ENCODE measurements around the gene LMAN1L. TPM values are rescaled to one million over a fixed set of nuclear protein-coding genes. Genes with fewer than 3 reads are reported as not detected.

LMAN1L gene
- total RNA-seq, 1 experiment from 2014 or later = not detected

- no peak for DNase-seq (ENCODE audit: low spot score)
Measured at GRCh38 chr15:74816624-74817369, 4.2 kb downstream of the LMAN1L start.

DNA sequence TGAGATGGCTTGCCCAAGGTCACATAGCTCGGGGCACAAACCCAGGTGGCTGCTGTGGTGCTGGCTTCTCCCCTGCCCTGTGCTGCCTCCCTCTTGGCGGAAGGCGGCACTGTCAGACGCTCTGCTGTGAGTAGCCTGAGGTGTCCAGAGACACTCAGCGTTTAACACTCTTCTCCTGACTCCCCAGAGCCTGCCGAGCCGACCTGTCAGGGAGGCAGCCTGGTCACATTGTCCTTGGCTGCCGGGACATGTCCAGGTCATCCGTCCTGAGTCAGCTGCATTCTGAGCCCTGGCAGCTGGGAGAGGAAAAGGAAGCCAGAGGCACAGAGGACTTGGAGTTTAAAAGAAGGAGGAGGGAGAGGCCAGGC, 4.7 kb downstream of the LMAN1L start:
- DNase-seq (ENCODE audit: low spot score) = peak; percentile 57

GRCh38 chr15:74820056-74820455, 7.4 kb downstream of the LMAN1L start:
- no peak for DNase-seq (ENCODE audit: low spot score)

- DNase-seq (ENCODE audit: low spot score) = no peak
Measured at GRCh38 chr15:74821091-74821789, 8.6 kb downstream of the LMAN1L start.

GRCh38 chr15:74821790-74822158, 9.1 kb downstream of the LMAN1L start:
- no peak for DNase-seq (ENCODE audit: low spot score)

DNA sequence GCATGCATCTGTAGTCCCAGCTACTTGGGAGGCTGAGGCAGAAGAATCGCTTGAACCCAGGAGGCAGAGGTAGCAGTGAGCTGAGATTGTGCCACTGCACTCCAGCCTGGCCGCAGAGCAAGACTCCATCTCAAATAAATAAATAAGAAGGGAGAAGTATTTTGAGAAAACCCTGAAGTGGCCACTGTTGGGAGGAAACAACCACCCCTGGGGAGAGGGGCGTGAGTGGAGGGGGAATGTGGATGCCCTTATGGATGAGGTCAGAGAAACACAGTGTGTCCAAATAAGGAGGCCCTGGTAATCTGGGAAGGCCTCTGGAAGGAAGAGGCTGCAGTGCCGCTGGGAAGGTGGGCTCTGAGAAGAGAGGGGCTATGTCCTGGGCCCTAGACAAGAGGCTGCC, 9.6 kb downstream of the LMAN1L start:
- DNase-seq (ENCODE audit: low spot score) = no peak

GRCh38 chr15:74823324-74823723, 10.7 kb downstream of the LMAN1L start:
- no peak for DNase-seq (ENCODE audit: low spot score)

DNA sequence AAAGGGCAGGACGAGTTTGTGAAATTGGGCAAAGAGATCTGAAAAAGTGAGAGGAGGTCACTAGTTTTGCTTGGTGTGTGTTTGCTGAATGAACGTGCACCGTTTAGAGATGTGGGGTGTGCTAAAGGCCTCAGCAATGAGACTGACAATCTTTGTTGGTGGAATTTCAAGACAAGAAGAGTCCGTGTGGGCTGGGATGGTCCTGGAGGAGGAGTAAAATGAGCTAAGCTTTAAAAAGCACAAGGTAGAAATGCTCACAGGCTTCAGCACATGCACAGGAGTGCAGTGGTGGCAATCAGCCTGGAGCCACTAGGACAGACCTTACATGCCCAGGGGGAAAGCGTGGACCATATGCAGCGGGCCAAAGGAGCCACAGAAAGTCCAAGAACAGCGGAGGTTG, 12.3 kb downstream of the LMAN1L start:
- no peak for DNase-seq (ENCODE audit: low spot score)

GRCh38 chr15:74825866-74826265, 13.2 kb downstream of the LMAN1L start:
- no peak for DNase-seq (ENCODE audit: low spot score)

DNA sequence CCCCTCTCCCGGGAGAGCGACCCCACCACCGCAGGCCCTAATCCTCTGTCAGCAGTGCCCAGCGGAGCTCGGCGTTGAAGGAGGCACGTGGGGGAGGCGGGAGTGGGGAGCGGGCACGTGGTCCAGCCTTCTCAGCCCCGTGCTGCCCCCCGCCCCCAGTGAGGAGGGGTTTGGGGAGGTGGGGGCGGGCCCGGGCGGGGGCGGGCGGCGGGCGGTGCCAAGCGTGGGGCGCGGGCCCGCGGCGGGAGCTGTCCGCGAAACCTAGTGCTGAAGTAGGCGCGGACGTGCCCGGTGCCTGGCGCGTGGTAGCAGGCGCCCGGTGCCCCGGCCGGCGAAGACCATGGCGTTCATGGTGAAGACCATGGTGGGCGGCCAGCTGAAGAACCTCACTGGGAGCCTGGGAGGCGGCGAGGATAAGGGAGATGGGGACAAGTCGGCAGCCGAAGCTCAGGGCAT, 13.8 kb downstream of the LMAN1L start, which contains the start of gene CPLX3:
TSS of gene CPLX3 (plus strand) at position 264 of the 456 bp plus-strand sequence. CDS start at position 341, 77 bp downstream.
- DNase-seq (ENCODE audit: low spot score) = no peak

DNA sequence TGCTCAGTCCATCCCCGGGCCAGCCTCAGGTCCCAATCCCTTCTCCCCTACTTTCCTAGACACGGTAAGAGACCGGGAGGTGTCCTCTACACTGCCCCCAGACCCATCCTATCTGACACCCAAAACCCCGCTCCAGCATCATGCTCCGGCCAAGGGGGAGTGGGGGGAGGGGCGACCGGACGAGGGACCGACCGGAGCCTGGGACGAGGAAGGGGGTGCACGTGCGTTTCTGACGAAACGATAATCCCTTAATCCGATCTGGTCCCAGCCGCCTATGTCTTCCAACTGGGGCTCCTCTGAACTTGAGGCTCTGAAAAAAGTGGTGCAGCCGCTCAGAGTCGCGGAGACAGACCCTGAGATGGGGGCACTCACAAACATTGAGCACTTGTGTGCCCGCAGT, 14.3 kb downstream of the LMAN1L start:
- DNase-seq (ENCODE audit: low spot score) = no peak

GRCh38 chr15:74827614-74828013, 15.0 kb downstream of the LMAN1L start:
- DNase-seq (ENCODE audit: low spot score) = peak; percentile 30

- no peak for DNase-seq (ENCODE audit: low spot score)
Measured at GRCh38 chr15:74828835-74829234, 16.2 kb downstream of the LMAN1L start.

GRCh38 chr15:74829486-74829885, 16.9 kb downstream of the LMAN1L start:
- DNase-seq (ENCODE audit: low spot score) = no peak

DNA sequence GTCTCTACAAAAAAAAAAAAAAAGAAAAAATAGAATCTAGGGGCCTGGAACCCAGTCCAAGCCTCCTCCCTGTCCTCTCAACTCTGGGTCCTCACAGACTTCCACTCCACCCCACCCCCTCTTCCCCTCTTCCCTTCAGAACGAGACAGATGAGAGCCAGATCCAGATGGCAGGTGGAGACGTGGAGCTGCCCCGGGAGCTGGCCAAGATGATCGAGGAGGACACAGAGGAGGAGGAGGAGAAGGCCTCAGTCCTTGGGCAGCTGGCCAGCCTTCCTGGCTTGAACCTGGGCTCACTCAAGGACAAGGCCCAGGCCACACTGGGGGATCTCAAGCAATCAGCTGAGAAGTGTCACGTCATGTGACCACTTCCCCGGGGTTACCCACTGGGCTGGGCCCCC, 17.4 kb downstream of the LMAN1L start:
- no peak for DNase-seq (ENCODE audit: low spot score)

GRCh38 chr15:74830868-74831267, 18.2 kb downstream of the LMAN1L start:
- no peak for DNase-seq (ENCODE audit: low spot score)

DNA sequence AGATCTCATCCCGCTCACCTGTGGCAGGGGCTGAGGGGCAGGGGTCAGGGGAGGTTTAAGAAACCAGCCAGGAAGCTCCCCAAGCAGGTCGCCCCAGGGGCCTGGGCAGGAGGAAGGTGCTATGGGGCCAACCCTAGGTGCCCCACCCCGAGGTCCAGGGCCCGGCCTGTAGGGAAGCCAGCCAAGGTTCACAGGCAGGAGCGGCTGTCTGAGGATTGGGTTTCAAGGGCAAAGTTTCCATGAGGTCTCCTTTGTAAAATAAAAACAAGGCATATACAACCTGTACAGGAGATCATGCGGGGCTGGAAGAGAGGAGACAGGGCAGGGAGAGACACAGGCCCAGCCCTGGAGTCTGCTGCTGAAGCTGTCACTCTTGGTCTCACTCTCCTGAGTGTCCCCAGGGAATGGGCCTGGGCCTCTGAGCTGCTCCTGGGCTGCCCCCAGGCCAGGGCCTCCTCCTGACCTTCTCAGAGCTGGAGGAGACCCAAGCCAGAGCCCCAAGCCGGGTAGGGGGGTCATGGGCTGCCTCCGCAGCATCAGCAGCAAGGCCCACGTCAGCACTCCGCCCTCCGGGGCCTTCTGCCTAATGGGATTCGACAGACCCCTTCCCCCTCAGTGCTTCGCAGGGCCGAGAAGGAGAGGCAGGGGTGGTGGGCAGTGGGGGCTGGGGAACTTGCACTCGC, 19.3 kb downstream of the LMAN1L start:
- no peak for DNase-seq (ENCODE audit: low spot score)

DNA sequence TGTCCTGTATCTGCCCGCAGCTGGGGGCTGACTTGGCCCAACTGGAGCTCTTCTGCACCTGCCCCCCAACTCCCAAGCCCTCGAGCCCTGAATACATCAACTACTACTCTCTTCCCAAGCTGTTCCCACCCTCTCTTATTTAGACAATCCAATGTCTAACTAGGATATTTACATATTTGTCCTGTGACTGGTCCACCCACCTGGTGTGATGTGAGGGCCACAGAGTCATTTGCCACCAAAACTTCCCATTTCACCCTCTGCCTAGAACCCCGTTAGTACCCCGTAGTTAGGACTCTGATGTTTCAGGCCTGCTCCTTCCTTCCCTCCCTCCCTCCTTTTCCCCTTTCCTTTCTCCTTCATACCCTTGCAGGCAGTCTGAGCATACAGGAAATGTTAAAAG, 20.2 kb downstream of the LMAN1L start:
- no peak for DNase-seq (ENCODE audit: low spot score)

DNA sequence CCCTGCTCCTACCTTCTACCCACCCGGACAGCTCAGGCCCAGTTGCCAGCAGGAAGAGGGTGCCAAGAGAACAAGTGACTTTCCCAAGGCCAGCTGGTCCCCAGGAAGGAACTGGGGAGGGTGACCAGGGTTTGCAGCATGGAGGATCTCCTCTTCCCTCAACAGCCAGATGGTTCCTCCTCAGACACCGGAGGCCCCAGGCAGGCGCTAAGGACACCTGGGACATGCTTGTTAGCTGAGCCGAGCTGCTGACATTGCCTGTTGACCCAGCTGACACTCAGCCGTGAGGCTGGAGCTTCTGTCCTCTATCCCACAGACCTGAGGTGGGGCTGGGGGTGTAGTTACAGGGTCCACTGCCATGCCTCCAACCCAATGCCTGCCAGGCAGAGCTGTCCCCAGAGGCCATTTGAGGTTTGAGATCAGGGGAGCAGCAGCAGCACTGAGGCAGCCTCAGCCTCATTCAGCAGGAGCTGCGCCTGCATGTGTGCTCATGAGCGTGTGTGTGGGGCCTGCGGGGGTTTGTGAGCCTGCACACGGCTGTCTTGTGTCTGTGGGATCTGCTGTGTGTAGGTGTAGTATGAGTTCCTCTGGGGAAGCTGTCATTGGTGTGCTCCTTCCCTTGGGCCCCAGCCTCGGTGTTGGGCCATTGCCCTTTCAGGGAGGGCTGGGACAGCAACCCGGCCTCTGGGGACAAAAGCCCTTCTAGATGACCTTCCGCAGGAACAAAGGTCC, 20.9 kb downstream of the LMAN1L start:
- no peak for DNase-seq (ENCODE audit: low spot score)

GRCh38 chr15:74835312-74835823, 22.7 kb downstream of the LMAN1L start:
- peak; percentile 91 for DNase-seq (ENCODE audit: low spot score)

GRCh38 chr15:74836846-74837245, 24.2 kb downstream of the LMAN1L start:
- DNase-seq (ENCODE audit: low spot score) = no peak

Data from HT-29 (cell line).